ENCODE measurements around the gene JOSD2.

GRCh38 chr19:50555033-50555432 lies 44.0 kb upstream of the JOSD2 start:
- TF ChIP-seq CTCF (IDR thresholded peaks at IDR 0.05) (no peak), POLR2A (IDR thresholded peaks at IDR 0.05) (no peak)

Measured in lower leg skin (tissue), 3 donors.